GM18867 (cell line): ENCODE measurements around the gene SUPT3H.
A peak's percentile ranks its signal among the peaks of the same experiment; 100 is the strongest.

Experiments used
- ATAC-seq: cut with Tn5 transposase; IDR thresholded peaks from one replicate; pipeline ENCODE4 v1.9.1; 2021; ENCODE audit warnings: mild to moderate bottlenecking, moderate library complexity; ENCODE audit not compliant: unreplicated experiment

Gene SUPT3H

DNA sequence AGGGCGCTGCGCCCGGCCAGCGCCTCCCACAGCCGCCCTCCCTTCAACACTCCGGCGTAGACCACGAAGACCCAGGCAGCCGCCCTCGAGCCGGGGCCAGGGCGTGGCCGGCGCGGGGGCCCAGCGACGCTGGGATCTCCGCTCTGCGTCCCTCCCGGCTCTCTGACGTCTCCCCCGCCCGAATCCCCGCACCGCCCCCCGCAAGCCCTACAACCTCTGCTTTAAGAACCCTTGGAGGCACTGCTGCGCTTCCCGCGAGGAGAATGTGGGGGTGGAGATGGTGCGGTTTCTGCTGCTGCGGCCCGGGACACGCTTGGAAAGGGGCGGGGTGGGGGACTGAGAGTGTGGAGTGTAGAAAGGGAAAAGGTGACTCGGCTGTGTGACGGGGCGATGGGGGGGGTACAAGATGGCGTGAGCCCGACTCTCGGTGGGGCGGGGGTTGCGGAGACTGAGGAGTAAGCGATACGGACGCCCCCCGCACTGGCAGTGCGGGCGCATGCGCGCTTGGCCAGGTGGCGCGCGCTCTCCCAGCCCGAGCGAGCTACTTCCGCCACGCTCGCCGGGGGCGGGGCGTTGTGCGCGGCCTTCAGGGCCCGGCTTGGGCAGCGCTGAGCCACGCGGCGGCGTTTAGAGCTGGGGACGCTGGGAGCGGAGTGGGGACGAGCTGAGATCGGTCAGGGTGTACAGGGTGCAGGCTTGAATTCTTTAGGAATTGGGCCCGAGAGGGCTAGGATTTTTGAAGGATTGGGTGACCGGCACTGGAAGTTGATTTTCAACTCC lies at the start of gene SUPT3H:
SUPT3H (minus strand) TSS at position 381 of the 780 bp plus-strand sequence.
- ATAC-seq: peak; percentile 91

DNA sequence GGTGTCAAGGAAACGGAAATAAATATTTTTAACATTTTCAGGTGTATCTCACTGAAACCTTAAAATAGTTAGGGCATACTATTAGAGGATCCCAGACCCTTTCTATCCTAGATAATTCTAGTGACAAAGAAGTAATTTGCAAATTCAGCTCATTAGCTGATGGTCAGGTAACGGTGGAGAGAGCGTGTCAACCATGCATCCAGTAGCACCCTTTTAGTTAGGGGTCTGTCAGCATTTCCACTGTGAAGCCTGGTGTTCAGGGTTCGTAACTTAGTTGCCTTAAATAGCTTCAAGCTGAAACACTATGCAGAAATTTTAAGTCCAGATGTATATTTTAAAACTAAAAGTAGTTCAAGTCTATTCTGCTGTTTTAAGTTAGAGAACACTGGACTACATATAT lies 48.5 kb upstream of the SUPT3H start:
- no peak for ATAC-seq

DNA sequence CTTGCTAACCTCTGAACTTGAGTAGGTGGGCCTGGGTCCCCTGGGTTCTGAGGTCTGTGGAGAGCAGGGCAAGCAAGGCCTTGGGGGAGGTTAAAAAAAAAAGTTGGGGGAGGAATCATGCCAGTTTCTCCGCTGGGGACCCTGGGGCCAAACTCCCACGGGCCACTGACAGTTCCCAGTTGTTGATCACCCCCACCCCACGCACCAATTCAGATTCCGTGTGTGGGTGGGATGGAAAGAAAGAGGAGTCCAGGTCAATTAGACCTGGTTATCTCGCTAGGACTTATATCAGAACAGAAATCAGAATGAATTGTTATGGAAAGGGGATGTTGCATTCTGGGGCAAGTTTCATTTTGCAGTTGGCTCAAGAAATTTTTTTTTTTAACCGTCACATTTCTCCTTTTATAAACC lies 46.7 kb upstream of the SUPT3H start:
- no peak for ATAC-seq

DNA sequence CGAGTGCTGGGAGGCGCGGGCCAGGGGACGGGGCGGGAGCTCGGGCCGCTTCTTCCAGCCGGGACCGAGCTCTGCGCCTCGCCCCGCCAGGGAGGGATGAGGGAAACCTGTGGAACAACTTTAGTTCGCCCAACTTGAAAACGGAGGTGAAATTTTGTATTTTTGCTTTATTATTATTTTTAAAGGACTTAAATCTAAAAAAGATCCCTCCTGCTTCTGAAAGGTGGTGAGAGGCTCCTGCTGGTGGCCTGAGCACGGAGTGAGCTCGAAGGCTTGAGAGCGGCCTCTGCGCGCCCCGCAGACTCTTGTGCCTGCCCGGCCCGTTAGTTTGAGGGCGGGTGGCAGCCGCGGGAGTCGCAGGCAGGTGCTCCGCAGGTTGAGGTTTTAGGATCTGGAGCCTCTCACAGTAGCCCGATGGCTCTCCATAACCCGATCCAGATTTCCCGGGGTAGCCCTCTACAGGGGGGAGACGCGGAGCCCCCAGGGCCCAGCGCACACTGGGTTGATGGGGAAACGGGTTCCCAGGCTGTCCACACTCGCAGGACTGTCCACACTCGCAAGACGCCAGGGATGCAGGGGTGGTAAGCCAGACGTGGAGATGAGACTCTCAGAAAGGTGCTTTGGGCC lies 46.2 kb upstream of the SUPT3H start:
- no peak for ATAC-seq

DNA sequence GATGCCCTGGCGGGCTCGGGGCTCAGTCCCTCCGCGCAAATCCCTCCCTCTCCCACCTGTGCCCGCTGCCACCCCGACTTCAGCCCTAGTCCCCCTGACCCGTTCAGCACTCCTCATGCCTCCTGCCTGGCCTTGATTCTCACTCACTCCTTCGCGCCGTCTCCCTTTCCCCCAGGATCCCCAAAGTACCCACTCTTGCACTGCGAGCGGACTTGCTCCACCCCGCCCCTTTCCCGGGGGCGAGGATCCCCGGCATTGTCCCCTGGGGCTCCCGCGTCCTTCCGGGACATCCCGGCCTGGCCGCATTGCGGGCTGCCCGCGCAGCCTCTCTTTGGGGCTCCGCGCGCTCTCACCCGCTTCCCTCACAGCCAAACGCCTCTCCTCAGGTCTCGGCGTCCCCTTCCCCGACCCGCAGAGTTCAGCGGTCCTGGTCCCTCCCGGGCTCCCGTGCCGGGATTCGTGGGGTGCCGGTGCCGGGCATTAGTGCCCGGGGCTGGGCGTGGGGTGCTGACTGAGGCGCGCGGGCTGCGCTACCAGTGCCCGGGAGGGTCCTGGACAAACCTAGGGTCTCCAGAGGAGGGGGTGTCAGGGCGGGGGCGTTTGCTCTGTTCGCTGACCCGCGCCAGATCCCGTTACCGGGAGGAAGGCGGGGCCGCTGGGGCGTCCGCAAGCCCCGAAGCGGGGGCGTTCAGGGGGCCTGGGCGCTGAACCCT lies 45.5 kb upstream of the SUPT3H start:
- ATAC-seq: peak; percentile 12

DNA sequence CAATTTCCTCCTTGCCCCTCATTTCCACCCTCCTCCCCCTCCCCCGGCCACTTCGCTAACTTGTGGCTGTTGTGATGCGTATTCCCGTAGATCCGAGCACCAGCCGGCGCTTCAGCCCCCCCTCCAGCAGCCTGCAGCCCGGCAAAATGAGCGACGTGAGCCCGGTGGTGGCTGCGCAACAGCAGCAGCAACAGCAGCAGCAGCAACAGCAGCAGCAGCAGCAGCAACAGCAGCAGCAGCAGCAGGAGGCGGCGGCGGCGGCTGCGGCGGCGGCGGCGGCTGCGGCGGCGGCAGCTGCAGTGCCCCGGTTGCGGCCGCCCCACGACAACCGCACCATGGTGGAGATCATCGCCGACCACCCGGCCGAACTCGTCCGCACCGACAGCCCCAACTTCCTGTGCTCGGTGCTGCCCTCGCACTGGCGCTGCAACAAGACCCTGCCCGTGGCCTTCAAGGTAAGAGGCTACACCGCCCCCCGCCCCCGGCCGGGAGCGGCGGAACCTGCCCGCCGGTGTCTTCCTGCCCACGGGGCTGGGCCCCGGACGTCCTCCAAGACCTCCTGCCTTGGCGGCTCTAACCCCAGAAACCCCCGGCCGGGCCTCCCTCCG lies 44.9 kb upstream of the SUPT3H start:
- peak; percentile 22 for ATAC-seq

DNA sequence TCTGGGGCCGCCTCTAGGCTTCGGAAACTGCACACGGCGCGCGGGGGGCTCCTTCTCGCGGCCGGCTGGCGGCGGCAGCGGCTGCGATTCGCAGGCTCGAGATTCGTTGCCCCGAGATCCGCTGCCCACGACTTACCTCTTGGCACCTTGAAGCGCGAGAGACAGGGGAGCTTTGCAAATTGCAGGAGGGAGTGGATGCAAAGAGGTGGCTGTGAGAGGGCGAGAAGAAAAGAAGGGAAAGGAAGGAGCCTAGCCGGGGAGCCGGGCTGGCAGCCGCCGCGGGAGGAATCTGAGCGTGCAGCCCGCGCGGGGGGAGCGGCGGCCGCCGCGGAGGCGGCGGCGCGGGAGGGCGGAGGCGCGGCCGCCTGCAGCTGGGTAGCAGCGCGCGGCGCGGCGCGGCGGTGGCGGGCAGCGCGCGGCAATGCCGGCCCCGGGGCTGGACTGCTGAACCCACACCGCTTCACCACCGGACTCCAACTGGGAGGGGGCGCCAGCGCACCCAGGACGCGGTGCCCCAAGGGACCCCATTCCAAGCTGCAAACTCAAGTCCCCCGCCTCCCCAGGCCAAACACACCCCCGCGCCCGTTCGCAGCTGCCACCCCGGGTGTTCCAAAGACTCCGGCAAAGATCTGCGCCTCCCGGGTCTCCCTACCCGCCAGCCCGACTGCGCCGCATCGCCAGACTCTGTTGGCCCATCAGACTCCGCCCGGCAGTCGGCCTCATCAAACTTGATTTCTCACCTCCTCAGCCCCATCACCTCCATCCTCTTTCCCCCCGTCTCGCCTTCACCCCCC lies 44.2 kb upstream of the SUPT3H start:
- ATAC-seq: peak; percentile 50

DNA sequence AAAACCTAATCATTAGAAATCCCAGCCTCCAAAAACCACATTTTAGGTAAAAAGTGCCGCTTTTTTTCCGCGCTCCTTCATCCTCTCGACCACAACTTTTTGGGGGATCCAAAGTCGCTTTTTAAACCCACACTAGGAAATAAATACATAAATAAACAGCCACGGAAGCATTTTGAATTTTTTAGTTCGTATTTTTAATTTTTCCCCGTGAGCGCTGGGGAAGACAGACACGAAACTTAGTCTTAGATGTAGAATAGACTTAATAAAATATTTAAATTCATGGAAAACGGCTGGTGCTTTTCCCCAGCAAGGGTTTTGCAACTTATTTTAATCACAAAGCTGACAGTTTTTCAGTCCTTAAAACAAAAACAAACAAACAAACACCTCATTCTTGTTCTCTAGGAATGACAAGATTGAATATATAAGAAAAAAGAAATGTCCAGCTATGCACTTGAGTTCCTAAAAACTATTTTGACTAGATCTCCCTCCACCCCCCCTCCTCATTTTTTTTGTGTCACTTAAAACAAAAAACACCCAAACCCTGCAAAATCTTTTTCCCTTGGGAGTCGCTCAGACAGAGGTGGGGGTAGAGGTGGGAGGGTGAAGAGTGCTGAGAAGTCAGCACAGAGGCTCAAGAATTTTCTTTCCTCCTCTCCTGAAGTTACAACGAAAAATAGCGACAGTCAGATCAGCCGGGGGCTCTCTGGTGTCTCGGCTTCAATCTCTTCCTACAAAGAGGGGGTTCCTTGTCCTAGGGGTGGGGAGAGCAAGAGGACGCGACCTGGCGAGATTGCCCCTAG lies 43.4 kb upstream of the SUPT3H start:
- no peak for ATAC-seq

DNA sequence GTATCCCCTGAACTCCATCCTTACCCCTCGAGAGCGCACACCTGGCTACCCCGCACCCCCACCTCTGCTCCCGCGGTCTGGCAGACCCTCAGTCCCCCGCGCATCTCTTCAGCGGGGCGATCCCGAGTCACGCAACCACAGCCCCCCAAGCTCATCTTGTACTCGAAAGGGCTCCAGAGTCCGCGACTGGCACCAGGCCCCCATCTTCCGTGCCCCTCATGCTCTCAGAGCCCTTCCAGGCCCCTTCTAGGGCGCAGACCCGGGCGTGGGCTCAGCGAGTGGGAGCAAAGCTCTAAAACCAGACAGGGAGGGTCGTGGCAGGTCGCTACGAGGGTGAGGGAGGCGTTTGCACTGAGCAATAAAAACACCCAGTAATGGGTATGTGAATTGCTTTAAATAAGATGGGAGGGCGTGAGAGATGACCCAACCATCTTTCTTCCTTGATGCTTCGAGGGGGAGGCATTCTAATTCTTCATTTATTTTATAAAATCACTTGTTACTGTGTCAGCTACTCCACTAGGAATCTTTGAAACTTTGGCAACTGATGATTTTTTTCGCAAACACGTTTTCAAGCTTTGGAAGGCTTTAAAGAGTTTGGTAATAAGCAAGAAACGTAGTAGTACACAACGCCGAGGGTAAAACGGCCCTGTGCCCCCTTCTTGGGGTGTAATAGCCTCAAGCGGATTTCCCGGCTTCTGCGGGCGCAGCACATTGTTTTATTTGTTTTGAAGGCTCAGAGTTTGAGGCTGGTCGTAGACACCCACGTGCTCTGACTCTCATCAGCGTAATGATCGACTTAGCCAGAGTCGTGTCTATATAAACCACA lies 42.6 kb upstream of the SUPT3H start:
- no peak for ATAC-seq

DNA sequence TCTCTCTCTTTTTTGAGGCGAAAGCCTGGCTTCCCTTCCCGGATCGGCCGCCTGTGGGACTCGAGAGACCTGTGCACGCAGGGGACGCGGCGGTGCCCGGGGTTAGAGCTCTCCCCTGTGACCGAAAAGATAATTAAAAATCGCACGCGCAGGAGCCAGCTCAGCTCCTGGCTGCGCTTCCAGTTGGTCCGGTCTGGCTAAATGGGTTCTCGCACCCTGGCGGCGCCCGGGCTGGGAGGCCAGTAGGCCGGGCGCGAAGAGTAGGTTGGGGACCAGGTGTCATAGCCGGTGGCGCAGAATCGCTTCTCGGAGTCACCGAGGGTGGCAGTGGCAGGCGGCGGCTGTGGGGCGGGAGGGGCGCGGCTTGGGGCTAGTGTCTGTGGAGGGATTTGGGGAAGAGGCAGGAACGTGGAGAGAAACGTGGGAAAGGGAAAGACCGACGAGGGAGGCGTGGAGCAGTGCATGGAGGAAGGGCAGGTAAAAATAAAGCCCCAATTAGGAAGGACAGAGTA lies 41.9 kb upstream of the SUPT3H start:
- no peak for ATAC-seq

DNA sequence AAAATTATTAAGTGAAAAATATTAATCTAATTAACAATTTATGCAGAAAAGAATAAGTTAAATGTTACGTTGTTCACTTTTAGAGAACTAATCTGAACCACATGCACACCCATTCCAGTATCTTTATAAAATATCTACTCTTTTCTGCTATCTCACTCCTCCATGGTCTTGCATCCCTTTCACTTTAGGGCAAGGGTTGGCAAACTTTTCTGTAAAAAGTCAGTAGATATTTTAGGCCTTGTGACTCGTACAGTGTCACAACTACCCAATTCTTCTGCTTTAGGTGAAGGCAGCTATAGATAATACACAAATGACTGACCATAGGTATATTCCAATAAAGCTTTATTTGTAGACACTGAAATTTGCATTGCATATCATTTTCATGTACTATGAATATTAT lies 39.7 kb upstream of the SUPT3H start:
- ATAC-seq: no peak

DNA sequence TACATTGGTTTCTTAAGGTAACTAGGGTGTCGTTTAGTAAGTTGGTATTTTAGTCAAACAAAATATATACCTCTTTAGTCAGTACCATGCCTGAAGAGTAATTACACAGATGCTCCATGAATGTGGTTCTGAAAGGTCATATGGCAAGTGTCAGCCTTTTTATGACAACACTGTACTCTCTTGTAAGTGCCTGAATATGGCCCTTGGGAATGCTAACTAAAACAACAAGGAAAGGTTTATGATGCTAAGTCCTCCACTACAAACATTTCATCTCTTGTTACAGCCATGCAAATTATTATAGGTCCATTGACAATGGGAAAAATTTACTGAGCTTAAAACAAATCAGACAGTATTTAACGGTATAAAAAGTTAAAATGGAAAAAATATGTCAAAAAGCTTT lies 39.0 kb upstream of the SUPT3H start:
- ATAC-seq: no peak

DNA sequence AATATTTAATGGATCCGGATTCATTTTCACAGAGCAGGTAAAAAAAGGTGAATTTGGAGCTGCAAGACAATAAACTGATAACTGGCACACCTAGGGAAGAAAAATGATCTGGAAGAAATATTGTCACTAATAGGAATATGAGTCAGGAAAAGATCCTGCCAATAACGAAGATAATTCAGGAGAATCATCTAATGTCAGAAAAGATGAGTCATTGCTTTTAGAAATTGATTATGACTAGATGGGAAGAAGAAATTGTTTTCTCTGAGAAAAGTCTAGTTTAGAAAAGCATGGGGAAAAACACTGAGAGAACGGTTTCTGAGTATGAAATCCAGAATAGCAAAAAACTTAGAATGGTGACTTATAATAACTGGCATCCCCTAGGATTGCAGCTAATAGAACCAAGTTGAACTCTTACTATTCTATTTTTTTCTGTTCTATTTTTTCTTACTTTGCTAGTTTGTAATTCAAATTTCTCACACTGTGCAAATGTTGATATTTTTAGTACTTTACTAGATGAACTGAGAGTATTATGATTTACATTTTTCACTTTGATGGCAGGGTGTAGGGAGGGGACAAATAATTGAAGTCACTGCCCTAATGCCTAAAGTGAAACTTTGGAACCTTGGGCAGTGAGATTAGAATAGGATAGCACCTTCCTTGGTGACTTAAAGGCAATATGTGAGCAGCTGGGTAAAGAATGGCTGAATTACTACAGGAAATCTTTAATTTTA lies 38.2 kb upstream of the SUPT3H start:
- peak; percentile 71 for ATAC-seq

DNA sequence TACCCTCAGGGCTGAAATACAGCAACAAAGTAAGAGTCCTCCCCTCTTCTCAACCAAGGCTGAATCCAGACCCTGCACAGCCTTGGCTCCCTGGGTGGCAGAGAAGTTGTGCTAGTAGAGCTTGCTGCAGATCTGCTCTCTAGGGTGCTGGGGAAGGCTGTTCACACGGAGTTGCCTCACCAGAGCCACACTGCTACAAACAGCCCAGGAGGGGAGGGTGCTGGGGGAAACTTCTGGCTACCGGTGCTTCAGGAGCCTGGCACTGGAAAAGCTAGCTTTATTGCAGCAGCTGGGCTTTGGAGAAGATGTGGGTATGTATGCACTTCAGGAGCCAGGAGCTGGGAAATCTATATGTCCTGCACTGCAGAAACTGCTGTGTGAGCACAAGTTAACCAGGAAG lies 37.6 kb upstream of the SUPT3H start:
- ATAC-seq: no peak

DNA sequence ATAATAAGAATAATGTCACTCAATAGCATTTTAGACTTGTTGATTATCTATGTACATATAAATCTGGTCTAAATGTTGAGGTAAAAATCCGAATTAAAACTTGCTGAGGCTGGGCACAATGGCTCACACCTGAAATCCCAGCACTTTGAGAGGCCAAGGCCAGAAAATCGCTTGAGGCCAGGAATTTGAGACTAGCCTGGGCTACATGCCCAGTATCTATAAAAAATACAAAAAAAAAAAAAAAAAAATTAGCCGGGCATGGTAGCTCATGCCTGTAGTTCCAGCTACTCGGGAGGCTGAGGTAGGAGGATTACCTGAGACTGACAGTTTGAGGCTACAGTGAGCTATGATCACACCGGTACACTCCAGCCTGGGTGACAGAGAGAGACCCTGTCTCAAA lies 34.2 kb upstream of the SUPT3H start:
- no peak for ATAC-seq

DNA sequence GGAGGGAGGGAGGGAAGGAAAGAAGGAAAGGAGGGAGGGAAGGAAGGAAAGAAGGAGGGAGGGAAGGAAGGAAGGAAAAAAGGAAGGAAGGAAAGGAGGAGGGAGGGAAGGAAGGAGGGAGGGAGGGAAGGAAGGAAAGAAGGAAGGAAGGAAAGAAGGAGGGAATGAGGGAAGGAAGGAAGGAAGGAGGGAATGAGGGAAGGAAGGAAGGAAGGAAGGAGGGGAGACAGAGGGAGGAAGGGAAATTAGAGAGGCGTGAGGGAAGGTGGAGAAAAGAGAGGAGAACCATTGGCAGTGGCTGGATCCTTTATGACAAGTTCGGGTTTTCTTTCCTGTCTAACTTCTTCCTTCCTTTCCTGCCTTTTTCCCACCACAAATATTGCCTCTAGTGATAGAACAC lies 22.3 kb upstream of the SUPT3H start:
- no peak for ATAC-seq

DNA sequence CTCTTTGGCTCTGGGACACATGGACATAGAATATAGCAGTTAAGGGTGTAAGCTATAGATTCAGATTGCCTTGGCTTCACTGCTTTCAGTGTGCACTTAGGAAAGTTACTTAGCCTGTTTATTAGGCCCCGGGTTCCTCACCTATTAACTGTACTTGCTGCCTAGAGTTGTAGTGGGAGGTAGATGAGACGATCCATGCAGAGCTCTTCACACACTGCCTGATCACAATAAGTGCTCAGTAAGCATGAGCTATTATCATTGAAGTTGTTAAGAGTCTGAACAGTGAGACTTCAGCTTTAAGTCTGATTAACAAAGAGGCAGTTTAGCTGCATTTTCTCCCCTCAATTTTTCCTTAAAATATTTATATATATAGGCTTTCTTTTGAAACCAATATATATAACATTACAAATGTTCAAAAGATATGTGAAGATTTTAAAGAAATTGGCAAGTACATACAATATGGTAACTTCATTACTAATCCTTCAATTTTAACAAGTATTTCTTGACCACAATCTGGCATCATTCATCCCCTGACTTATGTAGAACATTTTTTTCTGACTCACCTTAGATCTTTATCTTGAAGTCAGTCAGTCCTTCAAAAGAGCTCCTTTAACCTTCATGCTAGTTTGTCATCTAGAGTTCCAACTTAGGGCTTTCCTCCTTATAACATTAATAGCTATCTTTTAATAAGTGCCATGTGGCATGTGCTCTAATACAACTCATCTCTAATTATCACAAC lies 20.5 kb upstream of the SUPT3H start:
- ATAC-seq: no peak
